ENCODE data around the gene MYL12B.

The MYL12B gene

DNA sequence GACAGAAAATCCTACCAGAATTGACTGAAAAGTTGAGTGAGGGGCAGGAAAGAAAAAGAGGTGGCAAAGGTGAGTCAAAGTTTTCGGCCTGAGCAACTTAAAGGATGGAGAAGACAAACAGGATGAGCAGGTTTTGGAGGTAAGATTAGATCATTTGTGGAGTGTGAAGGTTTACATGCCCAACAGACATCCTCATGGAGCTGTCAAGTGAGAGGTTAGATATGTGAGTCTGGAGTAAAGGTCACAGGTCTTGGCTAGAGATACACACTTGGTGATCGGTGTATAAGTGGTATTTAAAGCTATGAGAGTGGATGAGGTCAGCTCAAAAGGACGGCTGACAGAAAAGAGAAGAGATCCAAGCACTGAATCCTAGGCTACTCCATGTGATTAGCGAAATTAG, 25.5 kb upstream of the MYL12B start:
- no peak for DNase-seq

- no peak for DNase-seq
Measured at GRCh38 chr18:3238742-3239141, 23.2 kb upstream of the MYL12B start.

DNA sequence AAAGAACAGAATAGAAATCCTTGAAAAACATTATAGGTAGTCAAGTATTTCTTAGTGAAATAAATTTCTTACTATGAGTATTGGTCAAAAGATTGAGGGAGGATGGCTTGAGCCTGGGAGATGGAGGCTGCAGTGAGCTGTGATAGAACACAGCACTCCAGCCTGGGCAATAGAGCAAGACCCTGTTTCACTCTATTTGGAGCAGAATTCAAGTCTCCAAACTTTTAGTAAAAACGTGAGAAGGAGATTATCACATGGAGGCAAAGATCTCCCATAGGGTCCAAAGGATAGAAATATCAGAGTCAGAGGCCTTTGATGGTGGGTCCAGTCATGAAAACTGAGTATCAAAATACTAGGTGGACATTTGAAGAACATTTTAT, 16.8 kb upstream of the MYL12B start:
- no peak for DNase-seq

DNA sequence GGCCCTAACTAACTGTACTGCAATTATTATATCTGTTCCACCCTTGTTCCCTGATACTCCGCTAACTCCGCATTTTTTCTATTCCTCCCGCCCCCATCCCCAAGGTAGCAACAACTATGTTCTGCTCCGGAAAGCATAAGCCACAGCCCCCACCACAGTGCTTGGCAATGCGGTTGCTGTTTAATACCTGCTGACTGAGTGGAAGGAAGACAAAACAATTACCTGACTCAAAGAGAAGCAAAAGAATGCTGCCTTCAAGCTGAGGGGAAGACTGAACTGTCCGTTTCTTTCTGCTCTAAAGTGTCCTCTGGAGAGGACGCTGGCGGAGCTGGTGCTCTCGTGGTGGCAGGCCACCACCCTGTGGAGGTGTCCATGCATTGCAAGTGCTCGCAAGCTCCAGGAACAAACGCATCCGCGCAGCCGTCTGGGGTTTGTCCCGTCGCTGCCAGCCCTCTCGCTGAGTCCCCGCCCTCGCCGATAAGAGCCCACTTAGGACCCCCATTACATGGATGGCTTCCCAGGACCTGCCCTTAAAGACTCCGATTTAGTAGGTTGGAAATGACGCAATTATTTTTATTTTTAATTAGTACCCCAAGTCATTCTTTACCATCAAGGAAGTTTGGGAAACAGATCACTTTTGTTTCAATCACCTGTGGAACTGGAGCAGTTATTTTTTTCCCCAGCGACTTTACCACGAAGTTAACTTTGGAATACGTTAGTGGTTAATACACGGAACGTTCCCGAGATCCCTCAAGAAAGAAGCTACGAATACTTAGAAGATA, 15.9 kb upstream of the MYL12B start:
- DNase-seq = peak; percentile 81

- no peak for DNase-seq
Measured at GRCh38 chr18:3246635-3247239, 15.2 kb upstream of the MYL12B start.

DNA sequence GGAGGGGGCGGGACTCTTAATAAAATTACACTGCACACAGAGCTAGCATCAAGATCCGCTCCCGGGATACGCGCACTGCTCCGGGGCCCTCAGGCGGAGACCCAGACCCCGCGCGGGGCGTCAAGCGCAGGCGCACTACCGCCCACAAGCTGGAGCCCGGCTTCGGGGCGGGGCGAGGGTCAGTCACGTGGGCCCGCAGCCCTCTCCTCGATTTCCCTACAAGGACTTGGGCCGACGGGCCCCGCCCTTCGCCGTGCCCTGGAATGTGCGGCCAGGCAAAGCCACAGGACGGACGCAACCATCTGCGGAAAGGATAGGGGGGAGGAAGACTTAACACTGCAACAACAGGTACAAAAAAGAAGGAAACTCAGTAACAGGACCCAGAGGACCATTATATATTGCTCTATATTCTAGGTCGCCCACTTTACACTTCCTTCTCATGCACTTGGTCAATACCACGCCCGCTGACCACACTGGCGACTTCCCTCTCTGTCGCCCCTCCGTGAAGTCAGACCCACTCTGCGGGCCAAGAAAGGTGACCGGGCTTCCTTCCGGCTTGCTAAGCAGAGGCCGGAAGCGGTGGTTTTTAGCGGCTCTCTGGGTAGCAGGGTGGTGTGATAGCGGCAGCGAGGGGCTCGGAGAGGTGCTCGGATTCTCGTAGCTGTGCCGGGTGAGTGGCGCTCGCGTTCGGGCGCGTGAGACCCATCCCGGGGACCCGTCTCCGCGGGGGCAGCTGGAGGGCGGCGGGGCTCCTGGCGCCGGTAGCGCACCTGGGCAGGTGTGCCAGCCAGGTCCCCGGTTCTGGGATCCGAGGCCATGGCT, 14.5 kb upstream of the MYL12B start, which contains the start of gene MYL12A:
MYL12A (plus strand) TSS at position 562 of the 822 bp plus-strand sequence. CDS start 5,447 bp downstream, outside the sequence.
- DNase-seq = peak; percentile 92

GRCh38 chr18:3248062-3248657, 13.8 kb upstream of the MYL12B start:
- no peak for DNase-seq

DNA sequence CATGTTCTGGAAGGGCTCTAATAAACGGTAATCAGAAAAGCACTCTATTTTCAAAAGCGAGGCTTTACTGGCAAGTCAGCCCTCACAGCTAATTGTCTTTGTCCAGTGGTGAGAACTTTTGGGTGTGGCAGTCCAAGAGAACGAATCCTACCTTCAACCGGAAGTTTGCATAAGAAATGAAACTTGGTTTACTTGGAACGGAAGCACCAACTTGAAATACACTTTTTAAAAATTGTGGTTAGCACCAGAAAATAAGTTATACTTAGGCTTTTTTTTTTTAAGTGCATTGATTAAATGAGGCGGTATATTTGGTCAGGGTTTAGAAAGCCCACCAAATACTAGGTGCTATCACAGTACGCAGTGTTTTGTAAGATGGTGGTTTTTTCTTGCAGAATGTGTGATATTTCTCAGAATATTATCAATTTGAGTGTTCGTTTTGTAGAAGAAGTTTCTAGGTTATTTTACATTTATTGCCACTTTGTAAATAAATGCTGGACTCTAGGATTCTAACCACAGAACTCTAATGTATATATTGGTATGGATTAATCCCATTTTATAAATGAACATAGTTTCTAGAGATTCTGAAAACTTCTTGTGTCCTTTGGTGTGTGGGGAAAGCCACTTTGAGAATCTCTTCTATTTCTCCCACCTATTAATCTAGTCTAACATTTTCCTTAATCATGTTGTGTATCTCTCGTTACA, 13.1 kb upstream of the MYL12B start:
- peak; percentile 2 for DNase-seq

DNA sequence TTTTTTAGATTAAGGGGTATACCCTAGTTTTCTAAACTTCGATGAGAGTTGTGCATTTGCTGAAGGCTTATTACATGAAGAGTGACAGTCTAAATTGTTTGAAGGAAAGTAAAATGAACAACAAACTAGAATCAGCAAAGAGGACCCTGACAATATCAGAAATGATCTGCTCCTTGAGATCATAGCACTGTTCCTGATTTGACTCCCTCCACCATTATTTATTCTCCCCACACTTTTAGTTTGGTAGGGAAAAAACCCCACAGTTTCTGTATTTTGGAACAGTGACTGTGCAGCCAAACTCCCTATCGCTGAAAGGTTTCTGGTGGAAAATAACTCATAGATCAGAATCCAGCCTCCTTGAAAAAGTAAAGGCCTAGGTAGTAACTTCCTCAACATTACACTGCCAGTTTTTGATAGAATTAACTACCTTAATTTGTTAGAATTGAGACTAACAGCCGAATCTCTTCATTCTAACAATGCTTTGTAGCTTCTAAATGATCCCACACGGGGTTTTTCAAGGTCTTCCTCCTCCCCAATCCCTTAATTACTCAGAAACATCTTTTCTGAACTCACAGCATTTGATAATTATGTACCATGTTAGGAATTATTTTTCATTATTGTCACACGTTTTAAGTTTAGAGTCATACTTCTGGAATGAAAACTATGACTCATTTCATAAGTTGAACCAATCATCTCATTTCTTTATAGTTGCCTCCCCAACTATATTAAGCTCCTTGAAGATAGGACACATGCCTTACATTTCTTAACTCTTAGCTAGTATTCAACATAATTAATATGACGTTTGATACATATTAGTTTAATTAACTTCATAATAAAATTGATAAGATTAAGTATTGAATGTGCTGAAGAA, 11.5 kb upstream of the MYL12B start:
- no peak for DNase-seq

DNA sequence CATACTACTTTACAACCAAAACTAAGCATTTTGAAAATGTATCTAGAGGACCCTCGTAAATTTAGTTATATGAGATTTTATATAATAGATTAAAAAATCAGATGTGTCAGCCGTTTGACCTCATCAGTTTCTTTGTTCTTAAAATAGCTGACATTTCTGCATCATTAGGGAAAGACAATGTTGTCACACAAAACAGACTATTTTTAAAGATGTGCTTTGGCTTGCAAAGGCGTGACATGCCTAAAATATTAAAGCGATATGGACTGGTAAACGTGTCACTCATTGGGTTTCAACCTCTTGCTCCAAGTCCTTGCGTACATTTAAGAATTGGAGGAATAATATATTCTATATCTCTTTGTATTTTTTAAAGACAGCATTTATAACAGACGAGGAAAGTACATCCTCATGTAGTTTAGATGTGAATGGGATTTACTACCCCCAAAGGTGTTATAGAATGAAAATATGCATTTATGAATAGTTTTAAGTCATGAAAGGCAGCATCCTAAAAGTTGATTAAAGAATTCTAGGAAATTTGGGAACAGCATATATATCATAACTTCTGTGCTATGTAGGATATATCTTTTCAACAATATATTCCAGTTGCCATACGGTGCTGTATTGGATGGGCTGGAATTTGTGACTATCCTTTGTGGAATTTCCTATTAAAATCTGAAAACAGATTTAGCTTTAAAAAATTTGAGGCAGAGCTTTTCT, 10.5 kb upstream of the MYL12B start:
- DNase-seq = no peak

- no peak for DNase-seq
Measured at GRCh38 chr18:3251963-3252277, 10.0 kb upstream of the MYL12B start.

- no peak for DNase-seq
Measured at GRCh38 chr18:3252843-3253242, 9.1 kb upstream of the MYL12B start.

DNA sequence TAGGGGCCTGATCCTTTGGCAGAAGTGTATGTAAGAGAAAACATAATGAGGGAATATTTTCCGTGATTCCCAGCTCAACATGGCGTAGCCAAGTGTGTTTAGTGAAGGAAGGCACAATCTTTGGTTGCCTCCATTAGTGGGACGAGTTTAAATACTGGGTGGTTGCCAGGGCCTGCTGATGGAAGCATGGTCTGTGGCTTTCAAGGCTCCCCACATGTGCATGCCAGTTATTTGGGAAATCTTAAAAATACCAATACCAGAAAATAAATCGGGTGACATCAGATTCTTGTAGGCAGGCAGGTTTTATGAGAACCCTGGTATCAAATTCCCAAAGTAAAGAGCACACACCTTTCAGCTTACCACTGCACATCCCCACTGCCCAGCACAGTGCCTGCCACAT, 7.2 kb upstream of the MYL12B start:
- no peak for DNase-seq

GRCh38 chr18:3255611-3256165, 6.2 kb upstream of the MYL12B start:
- DNase-seq = no peak

- no peak for DNase-seq
Measured at GRCh38 chr18:3256693-3257626, 5.0 kb upstream of the MYL12B start.

DNA sequence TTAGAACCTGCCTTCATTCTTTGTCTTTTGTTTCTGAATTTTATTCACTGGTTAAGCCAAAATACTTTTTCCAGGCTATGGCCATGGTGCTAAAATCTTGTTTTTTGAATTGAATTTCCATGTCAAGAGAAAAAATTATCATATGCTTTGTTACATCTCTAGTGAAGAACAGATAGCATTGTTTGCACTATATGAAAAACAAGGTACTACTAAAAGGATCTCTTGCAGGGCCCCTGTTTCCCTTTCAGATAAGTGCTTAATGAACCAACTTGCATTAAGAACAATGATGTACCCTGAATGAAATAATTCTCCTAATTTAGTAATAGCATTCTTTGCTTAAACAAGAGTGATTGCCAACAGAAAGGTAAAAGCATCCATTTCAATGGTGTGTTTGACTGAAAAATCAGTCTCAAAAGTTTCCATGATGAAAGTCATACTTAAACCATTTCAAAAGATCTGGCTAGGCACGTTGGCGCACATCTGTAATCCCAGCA, 4.3 kb upstream of the MYL12B start:
- no peak for DNase-seq

GRCh38 chr18:3260995-3261372, 949 bp upstream of the MYL12B start:
- DNase-seq = no peak

GRCh38 chr18:3262234-3263131, 550 bp downstream of the MYL12B start:
- DNase-seq = no peak
